Renal cortex interstitium (tissue), 11 donors: ENCODE results near the gene IGSF22. TPM values are rescaled to one million over a fixed set of nuclear protein-coding genes. Genes with fewer than 3 reads are reported as not detected.

ENCODE experiments used
- DNase-seq, 11 donors: peaks; one replicate each; pipeline ENCODE4 v3.0.0-alpha.2; 2013; ENCODE audit warnings: low read depth in 9 of 11, low spot score in 4 of 11; ENCODE audit errors: extremely low read depth in 1 of 11
- polyA plus RNA-seq, 3 donors: library from polyadenylated mRNA; unstranded; fragments of 120-200 nt; gene quantifications; one replicate each; pipeline ENCODE4 v1.2.1, GENCODE V29; 2013; ENCODE audit not compliant: insufficient read length in 3 of 3

Gene IGSF22
- polyA plus RNA-seq, 3 donors = 2.1 to 3.6 (median 2.3) TPM

GRCh38 chr11:18749681-18750319 lies 23.8 kb upstream of the IGSF22 start:
- no peak for DNase-seq

GRCh38 chr11:18748766-18749365 lies 22.9 kb upstream of the IGSF22 start:
- no peak for DNase-seq

- no peak for DNase-seq
Observed at GRCh38 chr11:18745251-18745650, 19.3 kb upstream of the IGSF22 start.

- DNase-seq = no peak
Observed at GRCh38 chr11:18743900-18744514, 18.0 kb upstream of the IGSF22 start.

- DNase-seq = no peak
Observed at GRCh38 chr11:18743365-18743764, 17.4 kb upstream of the IGSF22 start.

- DNase-seq = no peak
Observed at GRCh38 chr11:18741783-18742182, 15.8 kb upstream of the IGSF22 start.

GRCh38 chr11:18739685-18740084 lies 13.7 kb upstream of the IGSF22 start:
- DNase-seq = no peak

- no peak for DNase-seq
Observed at GRCh38 chr11:18737642-18738041, 11.7 kb upstream of the IGSF22 start.

- no peak for DNase-seq
Observed at GRCh38 chr11:18736590-18737148, 10.7 kb upstream of the IGSF22 start.

GRCh38 chr11:18733202-18733601 lies 7.2 kb upstream of the IGSF22 start:
- DNase-seq = no peak

GRCh38 chr11:18731949-18732821 lies 6.2 kb upstream of the IGSF22 start:
- DNase-seq = peak in 8 of 11 donors; percentile 23 to 48 (median 40)

GRCh38 chr11:18731441-18731840 lies 5.5 kb upstream of the IGSF22 start:
- no peak for DNase-seq

GRCh38 chr11:18730020-18730419 lies 4.0 kb upstream of the IGSF22 start:
- DNase-seq = no peak

- DNase-seq = no peak
Observed at GRCh38 chr11:18729426-18729825, 3.4 kb upstream of the IGSF22 start.

GRCh38 chr11:18728658-18729057 lies 2.7 kb upstream of the IGSF22 start:
- no peak for DNase-seq

GRCh38 chr11:18727479-18728236 lies 1.7 kb upstream of the IGSF22 start:
- DNase-seq = peak in 5 of 11 donors; percentile 12 to 33 (median 25)

GRCh38 chr11:18723991-18724390 lies 2.0 kb downstream of the IGSF22 start:
- no peak for DNase-seq

GRCh38 chr11:18722293-18722637 lies 3.7 kb downstream of the IGSF22 start:
- no peak for DNase-seq
